Measurements from ENCODE around the gene MYPN.

Gene MYPN

GRCh38 chr10:68133523-68133922, 24.2 kb downstream of the MYPN start:
- no peak for DNase-seq (ENCODE audit: low spot score)
- Histone ChIP-seq H3K4me3 (no peak overlapping the region), H3K27ac (no peak overlapping the region)
- TF ChIP-seq CTCF (IDR thresholded peaks at IDR 0.05) = no peak

DNA sequence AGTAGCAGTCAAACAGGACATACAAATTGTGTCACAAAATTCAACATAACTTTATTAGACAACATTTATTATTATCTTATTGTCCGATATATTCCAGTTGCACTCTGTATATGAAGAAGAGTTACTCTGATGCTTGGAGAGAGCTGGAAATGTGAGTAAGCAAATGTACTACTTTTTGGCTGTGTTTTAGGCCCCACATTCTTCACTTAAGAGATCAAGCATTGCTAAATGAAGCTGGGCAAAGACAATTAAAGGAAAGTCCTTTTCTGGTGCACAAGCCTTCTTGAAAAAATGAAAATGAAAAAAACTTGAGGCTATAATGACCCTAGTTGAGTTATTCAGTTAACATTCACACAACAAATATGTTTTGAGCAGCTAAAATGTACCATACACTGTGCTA, 26.1 kb downstream of the MYPN start:
- H3K4me3 ChIP-seq = no peak overlapping the region
- TF ChIP-seq CTCF (IDR thresholded peaks at IDR 0.05) = no peak
- no peak for DNase-seq (ENCODE audit: low spot score)
- H3K27ac ChIP-seq = peak overlapping the region; percentile 10 to 67

DNA sequence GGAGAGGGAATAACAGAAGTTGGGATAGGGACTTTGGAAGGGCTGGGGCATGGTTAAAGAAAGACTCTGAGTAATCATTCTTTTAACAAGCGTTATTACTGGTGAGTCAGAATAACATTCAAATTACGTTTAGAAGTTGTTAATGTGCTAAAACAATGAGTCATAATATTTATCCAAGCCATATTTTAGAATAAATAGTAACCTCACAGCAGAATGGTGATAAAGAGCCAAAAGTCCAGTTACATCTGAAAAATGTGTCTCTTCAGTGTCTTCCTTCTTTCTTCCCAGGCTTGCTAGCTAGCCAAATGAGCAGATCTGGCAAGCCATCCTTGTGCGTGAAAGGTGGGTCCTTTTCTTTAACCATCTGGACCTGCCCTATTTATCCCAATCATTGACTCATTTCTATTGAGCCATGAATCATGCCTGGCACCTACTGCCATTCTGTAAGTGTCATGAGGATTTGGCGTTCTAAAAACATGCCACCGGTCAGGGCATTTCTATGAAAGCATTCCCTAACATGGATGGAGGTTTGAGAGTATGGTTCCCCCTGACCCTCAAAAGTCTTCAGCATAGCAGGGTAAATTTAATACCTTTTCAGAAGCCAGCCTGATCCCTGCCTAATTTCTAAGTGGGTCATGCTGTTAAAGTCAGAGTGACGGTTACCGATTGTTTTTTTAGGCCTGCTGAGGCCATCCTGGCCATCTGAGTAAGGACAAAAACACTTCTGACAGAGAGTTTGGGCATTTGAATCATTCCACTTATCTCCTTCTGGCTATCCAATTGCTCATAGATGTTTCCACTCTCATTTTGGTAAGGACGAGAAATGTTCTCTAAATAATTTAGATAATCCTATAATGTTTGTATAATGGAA, 26.9 kb downstream of the MYPN start:
- H3K4me3 ChIP-seq = no peak overlapping the region
- TF ChIP-seq CTCF (IDR thresholded peaks at IDR 0.05) = no peak
- H3K27ac ChIP-seq = peak overlapping the region; percentile 67 to 69
- no peak for DNase-seq (ENCODE audit: low spot score)

GRCh38 chr10:68137171-68137570, 27.9 kb downstream of the MYPN start:
- DNase-seq (ENCODE audit: low spot score) = no peak
- TF ChIP-seq CTCF (IDR thresholded peaks at IDR 0.05) = no peak
- Histone ChIP-seq H3K4me3 (no peak overlapping the region), H3K27ac (no peak overlapping the region)

DNA sequence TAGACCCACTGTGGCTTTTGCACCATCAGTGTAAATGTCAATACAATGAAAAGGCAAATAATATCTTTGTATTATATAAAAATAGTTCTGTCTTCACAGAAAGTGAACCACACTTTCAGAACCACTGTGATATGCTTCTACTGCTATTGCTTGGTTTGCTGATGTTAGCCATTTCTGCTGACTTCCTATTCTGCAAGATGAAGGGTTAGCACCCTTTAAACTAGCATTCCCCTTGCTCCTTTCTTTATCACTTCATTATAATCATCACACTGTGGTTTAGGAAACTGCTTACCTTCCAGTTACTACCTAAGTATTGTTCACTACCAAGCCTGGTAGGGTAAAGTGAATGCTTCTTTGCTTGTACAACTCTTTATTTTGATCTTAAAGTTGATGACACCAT, 29.2 kb downstream of the MYPN start:
- Histone ChIP-seq H3K4me3 (no peak overlapping the region), H3K27ac (no peak overlapping the region)

GRCh38 chr10:68139448-68140272, 30.4 kb downstream of the MYPN start:
- Histone ChIP-seq H3K27ac (no peak overlapping the region), H3K4me3 (no peak overlapping the region)
- no peak for TF ChIP-seq CTCF (IDR thresholded peaks at IDR 0.05)
- DNase-seq (ENCODE audit: low spot score) = no peak

More for the DNA sequence above, 29.2 kb downstream of the MYPN start:
- no peak for DNase-seq (ENCODE audit: low spot score)
- TF ChIP-seq CTCF (IDR thresholded peaks at IDR 0.05) = no peak

All from coronary artery (tissue), 2 donors.